Right lobe of liver (tissue), 6 donors: ENCODE measurements around the gene TTC38. TPM values are rescaled to one million over a fixed set of nuclear protein-coding genes. Genes with fewer than 3 reads are reported as not detected.

Experiments
- ATAC-seq, 4 donors: fragments of 200-7000 bp; cut with Tn5 transposase; one replicate each; pipeline ENCODE4 v1.9.1; 2020; ENCODE audit warnings: mild to moderate bottlenecking in 4 of 4, moderate library complexity in 4 of 4
- DNase-seq, 3 donors: peaks; one replicate each; pipeline ENCODE4 v3.0.0-alpha.2; 2020
- H3K27ac ChIP-seq, 3 donors: fragments of 200-600 bp; one replicate each; pipeline ENCODE4 v1.8.0; 2022
- H3K27me3 ChIP-seq, 2 donors: fragments of 200-600 bp; one replicate each; pipeline ENCODE4 v1.8.0; 2022
- H3K36me3 ChIP-seq, 4 donors: fragments of 200-600 bp; sonication (generic) in 1 of 4; one replicate each; pipeline versions ENCODE4 v1.5.1 to v1.8.0; 2017 to 2022; ENCODE audit warnings: control low read depth in 1 of 4
- H3K4me1 ChIP-seq, 4 donors: fragments of 200-600 bp; sonication (generic) in 1 of 4; one replicate each; pipeline versions ENCODE4 v1.5.1 to v1.8.0; 2017 to 2022; ENCODE audit warnings: control low read depth in 1 of 4
- H3K4me3 ChIP-seq, 3 donors: fragments of 200-600 bp; one replicate each; pipeline ENCODE4 v1.8.0; 2022
- H3K9me3 ChIP-seq, 4 donors: fragments of 200-600 bp; sonication (generic) in 1 of 4; one replicate each; pipeline versions ENCODE4 v1.5.1 to v1.8.0; 2017 to 2022; ENCODE audit warnings: control low read depth in 1 of 4
- POLR2A ChIP-seq: fragments of 450-650 bp; IDR thresholded peaks from one replicate; pipeline ENCODE4 v1.6.1; 2017; ENCODE audit warnings: antibody characterized with exemption, mild to moderate bottlenecking
- WGBS: methylation state at CpG from one replicate; pipeline ENCODE4 v1.1.6; 2018; ENCODE audit warnings: low coverage, low lambda C conversion rate; ENCODE audit not compliant: insufficient coverage; ENCODE audit errors: missing lambda C conversion rate; 5-methylcytosine and 5-hydroxymethylcytosine counted together
- intact Hi-C, 2 donors: fragments of 100-400 bp; cut with DNase I; formaldehyde crosslinking; loops; one replicate each; pipeline versions ENCODE4 v1.11.2 to v1.14.1; 2022
- total RNA-seq, 6 experiments: library from RNA; depleted of rRNA in 2 of 6; stranded (reverse); fragments of >200 nt in 2 of 6; fragmentation: NEBNext Ultra II Directional in 3 of 6; extraction: Animal tissue kit (Norgen Biotek cat#: 25700) in 3 of 6; gene quantifications; one replicate each; pipeline versions ENCODE4 v1.1.0 to v1.2.4, GENCODE V29; 2016 to 2023
- TF ChIP-seq, protein P1 (sequence below), 4 donors: fragments of 200-600 bp in 3 of 4; fragments of 450-650 bp in 1 of 4; IDR thresholded peaks; one replicate each; pipeline versions ENCODE4 v1.5.1 to v1.8.0; 2016 to 2022; ENCODE audit warnings: antibody characterized with exemption in 4 of 4, mild to moderate bottlenecking in 2 of 4
- donor health status: DM: no; HTN: yes; CAD: no.
- donor health status: DM: no; HTN: no; CAD: no.
- donor health status: DM: no; HTN: no; CAD: no.
- donor health status: DM: no; HTN: yes; CAD: no.
- donor health status: DM: no; HTN: yes; CAD: no.

Gene TTC38
- total RNA-seq, 6 experiments from 2014 or later: 91.1 to 278 (median 195) TPM

DNA sequence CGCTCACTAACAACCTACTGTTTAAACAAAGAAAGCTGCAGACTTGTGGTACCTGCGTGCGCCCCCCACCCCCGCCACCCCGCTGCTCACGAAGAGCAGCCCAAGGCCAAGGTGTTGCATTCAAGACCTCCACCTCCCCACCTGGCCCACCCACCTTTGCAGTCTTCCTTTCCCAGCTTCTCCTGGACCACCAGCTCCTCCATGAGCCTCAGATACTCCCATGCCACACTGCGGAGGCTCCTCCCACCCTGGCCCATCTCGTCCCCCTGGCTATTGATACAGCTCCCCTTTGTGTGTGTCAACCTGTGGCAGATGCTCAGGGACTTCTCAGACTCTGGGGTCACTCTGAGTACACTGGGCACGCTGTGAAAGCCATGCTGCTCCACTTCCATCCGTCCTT, 21.6 kb upstream of the TTC38 start:
- no peaks in the 10 kb centered on the region for H3K36me3 ChIP-seq
- H3K9me3 ChIP-seq: no peaks in the 10 kb centered on the region
- ATAC-seq (no peak), DNase-seq (no peak)
- peaks cover 0 to 34% (median 4%) of the 10 kb centered on the region in 4 donors for H3K4me1 ChIP-seq
- peak overlapping the region in 1 of 3 donors; percentile 29 for H3K27ac ChIP-seq
- TF ChIP-seq POLR2A: no peak
- TF ChIP-seq, protein P1, sequence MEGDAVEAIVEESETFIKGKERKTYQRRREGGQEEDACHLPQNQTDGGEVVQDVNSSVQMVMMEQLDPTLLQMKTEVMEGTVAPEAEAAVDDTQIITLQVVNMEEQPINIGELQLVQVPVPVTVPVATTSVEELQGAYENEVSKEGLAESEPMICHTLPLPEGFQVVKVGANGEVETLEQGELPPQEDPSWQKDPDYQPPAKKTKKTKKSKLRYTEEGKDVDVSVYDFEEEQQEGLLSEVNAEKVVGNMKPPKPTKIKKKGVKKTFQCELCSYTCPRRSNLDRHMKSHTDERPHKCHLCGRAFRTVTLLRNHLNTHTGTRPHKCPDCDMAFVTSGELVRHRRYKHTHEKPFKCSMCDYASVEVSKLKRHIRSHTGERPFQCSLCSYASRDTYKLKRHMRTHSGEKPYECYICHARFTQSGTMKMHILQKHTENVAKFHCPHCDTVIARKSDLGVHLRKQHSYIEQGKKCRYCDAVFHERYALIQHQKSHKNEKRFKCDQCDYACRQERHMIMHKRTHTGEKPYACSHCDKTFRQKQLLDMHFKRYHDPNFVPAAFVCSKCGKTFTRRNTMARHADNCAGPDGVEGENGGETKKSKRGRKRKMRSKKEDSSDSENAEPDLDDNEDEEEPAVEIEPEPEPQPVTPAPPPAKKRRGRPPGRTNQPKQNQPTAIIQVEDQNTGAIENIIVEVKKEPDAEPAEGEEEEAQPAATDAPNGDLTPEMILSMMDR (IDR thresholded peaks at IDR 0.05): no peak
- H3K27me3 ChIP-seq: no peaks in the 10 kb centered on the region
- H3K4me3 ChIP-seq: no peak overlapping the region
- intact Hi-C loops: no loop called here
- WGBS: 100% methylated on average over 4 of the region's 10 CpGs

DNA sequence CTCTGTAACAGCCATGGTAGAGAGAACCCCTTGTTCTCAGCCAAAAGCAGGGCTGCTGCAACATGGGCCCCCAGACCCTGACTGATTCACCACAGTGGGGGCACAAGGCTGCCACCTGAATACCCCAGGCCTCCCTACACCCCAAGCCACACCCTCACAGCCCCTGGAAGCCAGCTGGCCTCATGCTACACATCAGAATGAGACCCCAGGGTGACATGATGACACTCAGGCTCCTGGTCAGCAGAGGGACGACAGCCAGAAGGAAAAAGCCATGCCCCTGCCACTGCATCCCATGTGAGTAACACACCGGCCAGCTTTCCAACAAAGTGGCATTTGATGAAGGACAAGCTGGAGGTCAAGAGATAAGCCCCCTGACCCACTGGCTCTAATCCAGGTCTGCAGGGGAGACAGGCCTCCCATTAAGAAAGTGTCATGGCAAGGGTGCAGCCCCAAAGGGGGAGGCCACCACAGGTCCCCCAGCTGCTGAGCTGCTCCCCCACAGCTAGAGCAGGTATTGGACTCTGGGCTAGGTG, 20.3 kb upstream of the TTC38 start:
- intact Hi-C loops: no loop called here
- no peak overlapping the region for H3K4me3 ChIP-seq
- H3K4me1 ChIP-seq: peaks cover 0 to 27% (median 4%) of the 10 kb centered on the region in 4 donors
- H3K36me3 ChIP-seq: no peaks in the 10 kb centered on the region
- no peak overlapping the region for H3K27ac ChIP-seq
- no peaks in the 10 kb centered on the region for H3K27me3 ChIP-seq
- no CpG with 5 or more reads among the region's 2 CpGs for WGBS
- H3K9me3 ChIP-seq: no peaks in the 10 kb centered on the region
- TF ChIP-seq, protein P1 (IDR thresholded peaks at IDR 0.05): no peak
- DNase-seq (no peak), ATAC-seq (no peak)

DNA sequence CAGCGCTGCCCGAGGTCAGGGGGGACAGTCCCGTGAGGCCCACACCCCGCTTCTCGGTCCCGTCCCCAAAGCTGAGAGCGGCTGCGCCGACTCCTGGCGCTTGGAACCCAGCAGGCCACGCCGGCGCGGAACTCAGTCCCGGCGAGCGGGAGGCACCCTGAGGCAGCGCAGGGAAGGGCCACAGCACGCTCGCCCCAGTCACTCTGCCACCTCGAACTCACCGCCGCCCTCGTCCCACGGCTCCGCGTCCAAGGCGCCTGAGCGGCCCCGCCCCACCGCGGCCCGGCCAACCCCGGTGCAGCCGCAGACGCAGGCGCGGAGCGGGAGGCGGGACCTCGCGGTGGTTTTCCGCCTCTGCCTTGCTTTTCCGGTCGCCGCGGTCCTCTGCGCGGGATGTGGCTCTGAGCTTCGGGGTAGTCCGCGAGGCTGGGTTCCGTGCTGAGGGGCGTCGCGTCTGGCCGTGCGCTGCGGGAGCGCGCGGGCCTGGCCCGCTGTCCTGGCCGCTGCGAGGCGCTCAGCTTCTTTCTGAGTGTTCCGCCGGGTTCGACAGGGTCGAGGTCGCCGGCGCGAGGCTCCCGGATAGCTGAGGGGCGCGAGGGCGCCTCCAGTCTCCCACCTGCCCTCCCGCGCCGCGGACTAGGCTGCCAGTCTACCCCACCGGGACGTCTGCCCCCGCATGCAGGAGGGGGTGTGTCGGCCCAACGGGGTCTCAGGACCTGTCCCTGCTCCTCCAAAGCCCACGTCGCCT, 17.6 kb upstream of the TTC38 start, which contains the start of gene CDPF1:
Gene CDPF1 (minus strand): TSS at position 259 of the 748 bp plus-strand sequence. CDS start 2,009 bp downstream, outside the sequence.
- peak; percentile 94 to 96 (median 95) for DNase-seq
- 0% methylated on average over 13 of the region's 89 CpGs for WGBS
- Histone ChIP-seq H3K4me1 (peaks cover 0 to 22% (median 4%) of the 10 kb centered on the region in 4 donors), H3K4me3 (peak within 1 kb of the TSS; percentile 81 to 89 (median 83)), H3K36me3 (no peaks in the 10 kb centered on the region), H3K27me3 (no peaks in the 10 kb centered on the region), H3K9me3 (no peaks in the 10 kb centered on the region), H3K27ac (peak within 1 kb of the TSS; percentile 58 to 83 (median 81))
- intact Hi-C loops: no loop called here
- peak; percentile 92 to 97 (median 96) for ATAC-seq
- peak; percentile 94 for TF ChIP-seq POLR2A
- TF ChIP-seq, protein P1 (IDR thresholded peaks at IDR 0.05): peak in 1 of 4 donors; percentile 11

DNA sequence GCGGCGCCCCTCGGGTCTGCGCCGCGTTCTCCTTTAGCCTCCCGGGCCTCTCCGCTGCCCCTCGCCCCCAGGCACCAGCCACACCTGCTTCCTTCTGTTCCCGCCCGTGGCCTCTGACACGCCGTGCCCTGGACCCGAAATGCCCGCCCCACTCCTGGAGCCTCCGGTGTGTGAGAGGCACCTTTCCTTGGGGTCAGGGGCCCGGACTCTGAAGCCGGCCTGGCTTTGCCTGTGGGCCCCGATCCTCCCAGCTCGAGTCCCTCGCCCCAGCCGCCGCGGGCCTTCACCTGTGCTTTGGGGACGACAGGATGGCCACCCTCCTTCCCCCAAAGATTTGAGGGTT, 17.1 kb upstream of the TTC38 start:
- WGBS: 0% methylated on average over 3 of the region's 25 CpGs
- ATAC-seq (peak; percentile 3 to 30 (median 8)), DNase-seq (no peak)
- H3K36me3 ChIP-seq: no peaks in the 10 kb centered on the region
- TF ChIP-seq, protein P1 (IDR thresholded peaks at IDR 0.05): no peak
- no peak for TF ChIP-seq POLR2A
- H3K4me3 ChIP-seq: peak overlapping the region; percentile 81 to 89 (median 83)
- H3K27me3 ChIP-seq: no peaks in the 10 kb centered on the region
- intact Hi-C loops: no loop called here
- H3K9me3 ChIP-seq: no peaks in the 10 kb centered on the region
- H3K27ac ChIP-seq: peak overlapping the region; percentile 58 to 81 (median 59)
- H3K4me1 ChIP-seq: peaks cover 0 to 17% (median 4%) of the 10 kb centered on the region in 4 donors
